Measurements from ENCODE around the gene RUBCNL. TPM values are rescaled to one million over a fixed set of nuclear protein-coding genes. Genes with fewer than 3 reads are reported as not detected.

RUBCNL gene
- total RNA-seq, 1 donor from 2014 or later, result 0.78 TPM

DNA sequence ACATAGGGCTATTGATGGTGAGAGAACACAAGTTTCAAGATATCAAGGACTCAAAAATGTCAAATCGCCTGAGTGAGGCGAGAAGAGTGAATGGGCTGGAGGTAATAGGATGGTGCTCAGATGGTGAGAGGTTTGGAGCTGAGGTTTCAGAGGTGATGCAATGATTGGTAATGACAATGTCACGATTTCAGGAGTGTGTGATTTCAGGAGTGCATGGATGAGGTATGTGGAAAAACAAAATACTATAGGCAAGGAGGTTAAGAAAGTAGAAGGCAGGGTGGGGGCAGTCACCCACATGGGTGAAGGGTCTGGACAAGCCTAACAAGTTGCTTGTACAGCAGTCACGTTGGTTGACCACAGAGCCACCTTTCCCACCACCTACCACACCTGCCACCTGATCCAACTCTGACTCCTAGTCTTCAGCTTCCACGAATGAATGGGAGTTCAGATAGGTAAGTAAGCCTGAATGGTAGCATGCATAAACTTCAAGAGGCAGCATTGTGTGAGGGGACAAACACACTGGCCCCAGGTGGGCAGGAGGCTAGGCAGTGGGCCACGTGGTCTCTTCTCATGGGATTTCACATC, 71.5 kb downstream of the RUBCNL start:
- DNase-seq (ENCODE audit: extremely low spot score, unreplicated experiment), result no peak
- peaks cover 5% of the 10 kb centered on the region for H3K36me3 Mint-ChIP-seq (ENCODE audit: unreplicated experiment)
- peaks cover 12% of the 10 kb centered on the region for H3K9me3 Mint-ChIP-seq (ENCODE audit: unreplicated experiment)
- no peak overlapping the region for H3K27ac Mint-ChIP-seq (ENCODE audit: unreplicated experiment)
- TF ChIP-seq, protein P1, sequence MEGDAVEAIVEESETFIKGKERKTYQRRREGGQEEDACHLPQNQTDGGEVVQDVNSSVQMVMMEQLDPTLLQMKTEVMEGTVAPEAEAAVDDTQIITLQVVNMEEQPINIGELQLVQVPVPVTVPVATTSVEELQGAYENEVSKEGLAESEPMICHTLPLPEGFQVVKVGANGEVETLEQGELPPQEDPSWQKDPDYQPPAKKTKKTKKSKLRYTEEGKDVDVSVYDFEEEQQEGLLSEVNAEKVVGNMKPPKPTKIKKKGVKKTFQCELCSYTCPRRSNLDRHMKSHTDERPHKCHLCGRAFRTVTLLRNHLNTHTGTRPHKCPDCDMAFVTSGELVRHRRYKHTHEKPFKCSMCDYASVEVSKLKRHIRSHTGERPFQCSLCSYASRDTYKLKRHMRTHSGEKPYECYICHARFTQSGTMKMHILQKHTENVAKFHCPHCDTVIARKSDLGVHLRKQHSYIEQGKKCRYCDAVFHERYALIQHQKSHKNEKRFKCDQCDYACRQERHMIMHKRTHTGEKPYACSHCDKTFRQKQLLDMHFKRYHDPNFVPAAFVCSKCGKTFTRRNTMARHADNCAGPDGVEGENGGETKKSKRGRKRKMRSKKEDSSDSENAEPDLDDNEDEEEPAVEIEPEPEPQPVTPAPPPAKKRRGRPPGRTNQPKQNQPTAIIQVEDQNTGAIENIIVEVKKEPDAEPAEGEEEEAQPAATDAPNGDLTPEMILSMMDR (IDR thresholded peaks at IDR 0.05), result no peak
- peaks cover 11% of the 10 kb centered on the region for H3K27me3 Mint-ChIP-seq (ENCODE audit: unreplicated experiment)
- H3K4me3 Mint-ChIP-seq (ENCODE audit: unreplicated experiment), result no peak overlapping the region
- no peaks in the 10 kb centered on the region for H3K4me1 Mint-ChIP-seq (ENCODE audit: unreplicated experiment)

DNA sequence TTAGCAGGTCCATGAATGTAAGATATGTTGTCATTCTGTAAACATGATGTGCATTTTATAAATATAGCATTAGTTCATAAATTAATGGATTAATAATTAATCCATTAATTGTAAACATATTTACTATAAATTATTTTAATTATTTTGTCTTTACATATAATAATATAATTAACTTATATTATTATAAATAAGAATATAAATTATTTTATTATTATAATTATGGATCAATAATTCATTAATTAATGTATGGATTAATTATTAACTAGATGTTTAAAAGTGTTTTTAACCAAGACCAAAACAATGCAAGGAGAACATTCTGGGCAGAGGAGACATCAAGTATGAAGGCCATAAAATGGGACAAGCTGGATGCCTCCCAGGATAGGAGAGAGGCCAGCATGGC, 72.0 kb downstream of the RUBCNL start:
- H3K27me3 Mint-ChIP-seq (ENCODE audit: unreplicated experiment), result peaks cover 14% of the 10 kb centered on the region
- H3K9me3 Mint-ChIP-seq (ENCODE audit: unreplicated experiment), result peaks cover 17% of the 10 kb centered on the region
- TF ChIP-seq, protein P1 (IDR thresholded peaks at IDR 0.05), result no peak
- DNase-seq (ENCODE audit: extremely low spot score, unreplicated experiment), result no peak
- no peaks in the 10 kb centered on the region for H3K4me1 Mint-ChIP-seq (ENCODE audit: unreplicated experiment)
- no peak overlapping the region for H3K4me3 Mint-ChIP-seq (ENCODE audit: unreplicated experiment)
- H3K27ac Mint-ChIP-seq (ENCODE audit: unreplicated experiment), result no peak overlapping the region
- peaks cover 5% of the 10 kb centered on the region for H3K36me3 Mint-ChIP-seq (ENCODE audit: unreplicated experiment)

DNA sequence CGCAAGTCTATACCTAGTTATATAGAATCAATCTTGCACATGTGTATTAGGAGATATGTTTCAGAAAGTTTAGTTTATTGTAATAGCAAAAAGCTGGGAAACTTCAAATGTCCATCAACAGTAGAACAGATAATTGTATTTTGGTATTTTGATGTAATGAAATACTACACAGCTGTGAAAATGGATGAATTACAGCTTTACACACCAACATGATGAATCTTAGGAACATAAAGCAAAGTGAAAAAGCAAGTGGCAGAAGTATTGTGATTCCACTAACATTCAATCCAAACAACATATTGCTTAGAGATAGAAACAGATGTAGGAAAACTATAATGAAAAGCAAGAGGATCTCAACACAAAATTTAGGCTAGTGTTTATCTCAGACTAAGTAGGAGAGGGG, 72.5 kb downstream of the RUBCNL start:
- H3K4me3 Mint-ChIP-seq (ENCODE audit: unreplicated experiment), result no peak overlapping the region

DNA sequence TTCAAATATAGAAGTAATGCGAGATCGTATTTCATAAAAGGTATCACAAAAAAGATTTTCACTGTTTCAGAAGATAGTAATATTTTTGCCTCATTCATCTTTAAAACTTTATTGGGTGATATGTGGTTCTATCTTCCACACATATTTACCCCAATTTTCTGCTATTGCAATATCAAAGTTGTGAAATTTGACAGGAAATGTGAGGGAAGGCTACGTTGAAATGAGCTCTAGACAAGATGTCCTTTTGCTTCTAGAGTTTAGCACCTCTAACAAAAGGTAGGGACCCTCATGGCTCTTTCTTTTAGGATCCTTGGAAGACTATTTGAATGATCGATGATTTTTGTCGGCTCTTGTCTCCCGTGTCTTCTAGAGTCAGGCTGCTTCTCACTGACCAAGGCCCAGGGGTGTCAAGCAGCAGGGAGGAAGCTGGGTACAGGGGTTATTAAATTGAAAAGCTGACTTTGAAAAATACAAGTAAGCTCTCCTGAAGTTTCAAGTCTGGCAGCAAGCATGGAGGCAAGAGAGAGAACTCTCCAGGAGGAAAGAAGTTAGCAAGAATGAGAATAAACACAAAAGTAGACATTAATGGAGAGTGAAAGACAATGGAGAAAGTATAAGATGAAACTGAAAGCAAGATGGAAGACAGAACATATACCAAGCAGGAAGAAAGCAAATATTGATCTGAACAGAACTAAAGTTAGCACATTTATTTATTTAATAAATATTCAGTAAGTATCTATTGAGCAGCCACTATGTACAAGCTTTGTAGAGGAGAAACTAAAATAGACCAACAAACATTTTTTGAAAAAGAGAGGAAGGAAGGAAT, 73.4 kb downstream of the RUBCNL start:
- Mint-ChIP-seq H3K27ac (ENCODE audit: unreplicated experiment) (no peak overlapping the region), H3K27me3 (ENCODE audit: unreplicated experiment) (peaks cover 13% of the 10 kb centered on the region), H3K4me3 (ENCODE audit: unreplicated experiment) (no peak overlapping the region), H3K36me3 (ENCODE audit: unreplicated experiment) (peaks cover 5% of the 10 kb centered on the region), H3K4me1 (ENCODE audit: unreplicated experiment) (no peaks in the 10 kb centered on the region), H3K9me3 (ENCODE audit: unreplicated experiment) (peaks cover 24% of the 10 kb centered on the region)
- TF ChIP-seq, protein P1 (IDR thresholded peaks at IDR 0.05), result no peak
- no peak for DNase-seq (ENCODE audit: extremely low spot score, unreplicated experiment)

More for the DNA sequence above, 72.5 kb downstream of the RUBCNL start:
- H3K27me3 Mint-ChIP-seq (ENCODE audit: unreplicated experiment), result peaks cover 14% of the 10 kb centered on the region
- TF ChIP-seq, protein P1 (IDR thresholded peaks at IDR 0.05), result no peak
- H3K9me3 Mint-ChIP-seq (ENCODE audit: unreplicated experiment), result peaks cover 22% of the 10 kb centered on the region
- no peaks in the 10 kb centered on the region for H3K4me1 Mint-ChIP-seq (ENCODE audit: unreplicated experiment)
- no peak overlapping the region for H3K27ac Mint-ChIP-seq (ENCODE audit: unreplicated experiment)
- DNase-seq (ENCODE audit: extremely low spot score, unreplicated experiment), result no peak
- peaks cover 5% of the 10 kb centered on the region for H3K36me3 Mint-ChIP-seq (ENCODE audit: unreplicated experiment)

DNA sequence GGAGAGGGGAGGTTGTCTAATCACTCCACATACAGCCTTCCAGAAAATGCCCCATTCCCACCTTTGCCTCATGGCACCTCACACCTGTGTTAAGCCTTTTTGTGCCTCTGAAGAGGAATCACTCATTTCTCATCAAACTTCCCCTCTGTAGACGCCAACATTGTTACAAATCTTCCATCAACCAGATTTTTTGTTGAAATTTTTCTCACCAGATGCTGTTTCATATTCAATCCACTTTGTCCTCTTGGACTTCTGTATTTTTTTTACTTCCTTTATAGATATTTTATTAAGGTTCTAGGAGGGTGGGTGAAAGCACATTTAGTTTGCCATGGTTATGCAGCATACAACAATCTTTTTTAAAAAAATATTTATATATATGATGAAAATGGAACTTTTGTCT, 74.0 kb downstream of the RUBCNL start:
- H3K4me3 Mint-ChIP-seq (ENCODE audit: unreplicated experiment), result no peak overlapping the region
- peaks cover 5% of the 10 kb centered on the region for H3K36me3 Mint-ChIP-seq (ENCODE audit: unreplicated experiment)
- peaks cover 9% of the 10 kb centered on the region for H3K27me3 Mint-ChIP-seq (ENCODE audit: unreplicated experiment)
- no peaks in the 10 kb centered on the region for H3K4me1 Mint-ChIP-seq (ENCODE audit: unreplicated experiment)
- TF ChIP-seq, protein P1 (IDR thresholded peaks at IDR 0.05), result no peak
- no peak overlapping the region for H3K27ac Mint-ChIP-seq (ENCODE audit: unreplicated experiment)
- peaks cover 24% of the 10 kb centered on the region for H3K9me3 Mint-ChIP-seq (ENCODE audit: unreplicated experiment)
- DNase-seq (ENCODE audit: extremely low spot score, unreplicated experiment), result no peak

Data from osteocyte (in vitro differentiated cells).